Left lung (tissue), 10 donors: ENCODE data around the gene MYL9. TPM values are rescaled to one million over a fixed set of nuclear protein-coding genes. Genes with fewer than 3 reads are reported as not detected.

ENCODE experiments used
- ATAC-seq: fragments of 200-7000 bp; cut with Tn5 transposase; one replicate; pipeline ENCODE4 v1.9.1; 2020; ENCODE audit warnings: moderate library complexity
- DNase-seq, 4 donors: peaks; one replicate each; pipeline ENCODE4 v3.0.0-alpha.2; 2013 to 2020
- H3K27ac ChIP-seq, 2 donors: fragments of 200-600 bp; sonication (generic) in 1 of 2; one replicate each; pipeline versions ENCODE4 v1.5.0 to v1.8.0; 2020 to 2021
- H3K27me3 ChIP-seq, 2 donors: fragments of 200-600 bp; sonication (generic) in 1 of 2; one replicate each; pipeline versions ENCODE4 v1.5.0 to v1.8.0; 2020 to 2021
- H3K36me3 ChIP-seq, 2 donors: fragments of 200-600 bp; sonication (generic) in 1 of 2; one replicate each; pipeline versions ENCODE4 v1.5.0 to v1.8.0; 2020 to 2021
- H3K4me1 ChIP-seq, 2 donors: fragments of 200-600 bp; one replicate each; pipeline ENCODE4 v1.8.0; 2021
- H3K4me3 ChIP-seq, 2 donors: fragments of 200-600 bp; sonication (generic) in 1 of 2; one replicate each; pipeline versions ENCODE4 v1.5.0 to v1.8.0; 2020 to 2021; ENCODE audit warnings: mild to moderate bottlenecking in 1 of 2
- H3K9me3 ChIP-seq, 2 donors: fragments of 200-600 bp; sonication (generic) in 1 of 2; one replicate each; pipeline versions ENCODE4 v1.5.0 to v1.8.0; 2020 to 2021
- intact Hi-C, 2 donors: fragments of 100-400 bp; cut with DNase I; formaldehyde crosslinking; loops; one replicate each; pipeline versions ENCODE4 v1.11.2 to v1.14.2; 2022
- polyA plus RNA-seq, 6 donors: library from polyadenylated mRNA; unstranded; fragments of 120-200 nt; gene quantifications; one replicate each; pipeline ENCODE4 v1.2.1, GENCODE V29; 2013; ENCODE audit not compliant: insufficient read length in 6 of 6
- total RNA-seq, 2 donors: library from RNA; stranded (reverse); fragmentation: NEBNext Ultra II Directional; extraction: Animal tissue kit (Norgen Biotek cat#: 25700); gene quantifications; one replicate each; pipeline ENCODE4 v1.2.1, GENCODE V29; 2021
- TF ChIP-seq, protein P1 (sequence below), 2 donors: fragments of 200-600 bp; sonication (generic) in 1 of 2; IDR thresholded peaks; one replicate each; pipeline versions ENCODE4 v1.5.0 to v1.8.0; 2021; ENCODE audit warnings: antibody characterized with exemption in 2 of 2
- donor health status: DM: no; HTN: yes; CAD: no.
- donor health status: DM: no; HTN: no; CAD: no.

Gene MYL9
- total and polyA plus RNA-seq, 8 donors = 198 to 348 (median 278) TPM

DNA sequence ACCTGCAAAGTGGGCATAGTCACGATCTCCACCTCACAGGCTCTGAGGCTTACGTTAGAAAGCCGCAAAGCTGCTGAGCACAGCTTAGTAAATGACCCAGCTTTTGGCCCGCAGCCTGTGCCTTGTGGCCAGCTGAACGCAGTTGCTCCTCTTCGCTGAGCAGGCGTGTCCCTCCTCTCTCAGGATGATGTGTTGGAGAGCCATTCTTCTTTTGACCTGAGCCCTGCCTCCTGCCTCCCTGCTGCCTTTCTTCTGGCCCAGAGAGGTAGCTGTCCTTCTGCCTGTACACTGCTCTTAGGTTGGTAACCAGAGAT, 47.6 kb upstream of the MYL9 start:
- ATAC-seq = peak; percentile 45
- intact Hi-C loops = no loop called here
- no peaks in the 10 kb centered on the region for H3K27me3 ChIP-seq
- H3K36me3 ChIP-seq = peaks cover 0 to 29% of the 10 kb centered on the region in 2 donors
- peak overlapping the region in 1 of 2 donors; percentile 80 for H3K27ac ChIP-seq
- no peak overlapping the region for H3K4me3 ChIP-seq
- TF ChIP-seq, protein P1, sequence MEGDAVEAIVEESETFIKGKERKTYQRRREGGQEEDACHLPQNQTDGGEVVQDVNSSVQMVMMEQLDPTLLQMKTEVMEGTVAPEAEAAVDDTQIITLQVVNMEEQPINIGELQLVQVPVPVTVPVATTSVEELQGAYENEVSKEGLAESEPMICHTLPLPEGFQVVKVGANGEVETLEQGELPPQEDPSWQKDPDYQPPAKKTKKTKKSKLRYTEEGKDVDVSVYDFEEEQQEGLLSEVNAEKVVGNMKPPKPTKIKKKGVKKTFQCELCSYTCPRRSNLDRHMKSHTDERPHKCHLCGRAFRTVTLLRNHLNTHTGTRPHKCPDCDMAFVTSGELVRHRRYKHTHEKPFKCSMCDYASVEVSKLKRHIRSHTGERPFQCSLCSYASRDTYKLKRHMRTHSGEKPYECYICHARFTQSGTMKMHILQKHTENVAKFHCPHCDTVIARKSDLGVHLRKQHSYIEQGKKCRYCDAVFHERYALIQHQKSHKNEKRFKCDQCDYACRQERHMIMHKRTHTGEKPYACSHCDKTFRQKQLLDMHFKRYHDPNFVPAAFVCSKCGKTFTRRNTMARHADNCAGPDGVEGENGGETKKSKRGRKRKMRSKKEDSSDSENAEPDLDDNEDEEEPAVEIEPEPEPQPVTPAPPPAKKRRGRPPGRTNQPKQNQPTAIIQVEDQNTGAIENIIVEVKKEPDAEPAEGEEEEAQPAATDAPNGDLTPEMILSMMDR (IDR thresholded peaks at IDR 0.05) = no peak
- H3K9me3 ChIP-seq = no peaks in the 10 kb centered on the region
- peak in 2 of 4 donors; percentile 44 to 61 for DNase-seq
- H3K4me1 ChIP-seq = peaks cover 10 to 48% of the 10 kb centered on the region in 2 donors

DNA sequence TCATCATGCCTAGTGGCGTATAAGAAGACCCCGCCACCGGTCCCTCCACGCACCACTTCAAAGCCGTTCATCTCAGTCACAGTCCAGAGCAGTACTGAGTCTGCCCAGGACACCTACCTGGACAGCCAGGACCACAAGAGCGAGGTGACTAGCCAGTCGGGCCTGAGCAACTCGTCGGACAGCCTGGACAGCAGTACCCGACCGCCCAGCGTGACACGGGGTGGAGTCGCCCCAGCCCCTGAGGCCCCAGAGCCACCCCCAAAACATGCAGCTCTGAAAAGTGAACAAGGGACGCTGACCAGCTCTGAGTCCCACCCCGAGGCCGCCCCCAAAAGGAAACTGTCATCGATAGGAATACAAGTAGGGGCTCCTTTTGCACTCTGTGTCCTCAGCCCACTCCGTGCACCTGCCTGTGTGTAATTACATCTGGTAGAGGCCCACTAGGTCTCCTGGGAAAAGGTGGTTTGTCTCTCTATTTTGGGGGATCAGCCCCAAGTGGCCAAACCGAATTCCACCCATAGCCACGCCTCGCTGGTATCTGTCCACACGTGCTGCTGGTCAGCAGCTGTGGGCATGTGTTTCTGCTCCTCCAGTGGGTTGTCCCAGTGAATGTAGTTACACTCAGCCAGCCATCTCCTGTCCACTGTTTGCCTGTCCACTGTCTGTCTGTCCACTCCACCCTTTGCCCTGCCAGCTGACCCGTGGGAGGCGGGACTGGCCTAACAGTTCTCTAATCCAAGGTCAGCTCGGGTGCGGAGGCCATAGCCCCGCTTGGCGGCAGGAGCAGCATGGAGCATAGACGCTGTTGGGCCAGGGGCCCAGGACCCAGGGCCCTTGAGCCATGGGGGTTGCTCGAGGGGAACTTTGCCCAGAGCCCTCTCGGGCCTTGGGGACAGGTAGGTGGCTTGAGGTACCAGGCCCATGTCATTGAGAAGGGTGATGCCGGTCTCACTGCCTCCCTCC, 44.3 kb upstream of the MYL9 start:
- Histone ChIP-seq H3K9me3 (no peaks in the 10 kb centered on the region), H3K4me1 (peaks cover 5 to 23% of the 10 kb centered on the region in 2 donors), H3K27me3 (no peaks in the 10 kb centered on the region), H3K27ac (peak overlapping the region in 1 of 2 donors; percentile 23), H3K4me3 (no peak overlapping the region), H3K36me3 (peaks cover 0 to 60% of the 10 kb centered on the region in 2 donors)
- no peak for DNase-seq
- no peak for ATAC-seq
- TF ChIP-seq, protein P1 (IDR thresholded peaks at IDR 0.05) = no peak
- intact Hi-C loops = no loop called here

DNA sequence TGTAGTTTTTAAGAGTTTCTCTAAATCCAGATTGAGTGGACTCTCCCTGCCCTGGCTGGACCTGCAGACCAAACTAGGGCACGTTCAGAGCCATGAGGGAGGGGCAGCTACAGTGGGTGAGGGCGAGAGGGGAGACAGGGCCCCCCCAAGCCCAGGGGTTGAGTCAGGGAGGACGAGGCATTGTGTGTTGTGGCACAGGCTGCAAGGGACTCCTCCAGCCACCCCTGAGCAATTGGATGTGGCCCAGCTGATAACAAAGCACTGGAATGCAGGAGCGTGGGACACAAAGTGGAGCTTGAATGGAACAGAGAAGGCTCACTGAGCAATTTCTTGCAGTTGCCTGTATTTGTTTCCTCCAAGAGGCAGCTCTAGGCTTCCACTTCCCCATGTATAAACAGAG, 43.5 kb upstream of the MYL9 start:
- H3K36me3 ChIP-seq = peaks cover 0 to 61% of the 10 kb centered on the region in 2 donors
- TF ChIP-seq, protein P1 (IDR thresholded peaks at IDR 0.05) = no peak

DNA sequence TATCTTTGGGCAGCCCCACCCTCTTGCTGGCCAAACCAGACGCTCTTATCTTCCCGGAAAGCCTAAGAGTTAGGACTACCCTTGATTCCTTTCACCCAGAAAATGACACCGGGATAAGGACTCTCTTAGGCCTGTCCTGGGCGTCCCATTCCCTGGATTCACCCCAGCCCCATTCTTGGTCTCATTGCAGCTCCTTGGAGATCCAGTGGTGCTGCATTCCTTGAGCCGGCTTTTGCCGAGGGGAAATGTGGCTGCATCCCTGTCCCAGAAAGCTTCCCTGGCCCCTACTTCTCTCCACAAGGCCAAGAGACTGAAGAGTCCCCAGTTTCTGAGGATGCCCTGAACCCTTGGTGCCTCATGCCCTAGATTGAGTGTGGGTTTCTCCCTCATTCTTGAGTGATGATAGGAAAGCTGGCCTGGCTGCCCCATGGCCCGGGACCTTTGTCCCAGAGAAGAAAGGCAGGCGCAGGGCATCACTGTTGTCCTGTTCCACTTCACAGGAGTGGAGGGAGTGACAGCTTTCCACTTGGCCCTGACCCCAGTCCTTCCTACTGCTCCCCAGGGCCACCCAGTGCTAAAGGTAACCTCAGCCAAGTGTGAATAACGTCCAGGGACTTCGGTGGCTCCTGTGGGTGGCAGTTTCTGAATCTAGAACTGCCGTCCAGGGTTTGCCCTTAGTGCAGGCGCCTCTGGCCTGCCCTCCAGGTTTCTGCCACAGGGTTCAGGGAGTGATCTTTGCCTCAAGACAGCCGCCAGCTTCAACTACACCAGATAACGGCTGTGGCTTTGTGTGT, 42.7 kb upstream of the MYL9 start:
- peak; percentile 17 for ATAC-seq
- no peaks in the 10 kb centered on the region for H3K27me3 ChIP-seq

More for the DNA sequence above, 43.5 kb upstream of the MYL9 start:
- DNase-seq (no peak), ATAC-seq (peak; percentile 39)
- H3K4me3 ChIP-seq = no peak overlapping the region
- peaks cover 5 to 14% of the 10 kb centered on the region in 2 donors for H3K4me1 ChIP-seq
- intact Hi-C loops = no loop called here
- H3K27ac ChIP-seq = peak overlapping the region in 1 of 2 donors; percentile 23
- no peaks in the 10 kb centered on the region for H3K9me3 ChIP-seq
- H3K27me3 ChIP-seq = no peaks in the 10 kb centered on the region

More for the DNA sequence above, 42.7 kb upstream of the MYL9 start:
- TF ChIP-seq, protein P1 (IDR thresholded peaks at IDR 0.05) = no peak
- H3K36me3 ChIP-seq = peaks cover 0 to 68% of the 10 kb centered on the region in 2 donors
- H3K27ac ChIP-seq = peak overlapping the region in 1 of 2 donors; percentile 23
- peaks cover 2 to 7% of the 10 kb centered on the region in 2 donors for H3K4me1 ChIP-seq
- H3K9me3 ChIP-seq = no peaks in the 10 kb centered on the region
- no peak for DNase-seq
- H3K4me3 ChIP-seq = no peak overlapping the region
- intact Hi-C loops = no loop called here
